ENCODE results near the gene KIRREL2. TPM values are rescaled to one million over a fixed set of nuclear protein-coding genes. Genes with fewer than 3 reads are reported as not detected.

The KIRREL2 gene
- total and polyA plus RNA-seq, 9 of the 15 experiments (the other 6 are each of a cell fraction or from before 2014, with no cell fraction given), result 0.01 to 0.12 (median 0.09) TPM; not detected in 4

DNA sequence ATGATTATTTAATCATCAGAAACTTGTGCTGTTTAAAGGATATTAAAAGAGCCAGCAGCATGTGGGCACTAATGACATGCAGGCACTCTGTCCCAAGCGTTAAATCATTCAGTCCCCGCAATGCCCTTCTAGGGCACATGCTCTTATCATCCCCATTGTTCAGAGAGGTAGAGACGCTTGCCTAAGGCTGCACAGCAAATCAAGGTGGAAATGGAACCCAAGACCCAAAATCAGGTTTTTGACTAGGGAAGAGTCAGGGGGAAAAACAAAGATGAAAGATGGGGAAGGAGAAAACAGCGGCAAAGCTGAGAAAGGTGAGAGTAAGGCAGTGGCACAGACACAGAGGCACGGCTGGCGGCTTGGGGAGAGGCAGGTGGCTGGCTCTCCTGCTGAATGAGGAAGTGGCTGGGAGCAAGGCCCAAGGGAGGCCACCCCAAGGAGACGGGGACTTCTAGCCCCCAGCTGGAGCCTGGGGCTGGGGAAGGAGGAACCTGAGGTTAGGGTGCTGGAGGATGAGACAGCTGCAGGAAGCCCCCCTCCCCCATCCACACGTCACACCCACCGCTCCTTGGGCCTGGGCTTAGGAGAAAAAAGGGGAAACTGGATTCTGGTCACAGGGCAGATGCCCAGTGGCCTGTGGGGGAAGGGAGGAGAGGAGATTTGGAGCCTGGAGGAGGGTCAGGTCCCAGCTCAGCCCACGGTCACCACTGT lies 52.4 kb downstream of the KIRREL2 start (continued):
- TF ChIP-seq, protein P1, sequence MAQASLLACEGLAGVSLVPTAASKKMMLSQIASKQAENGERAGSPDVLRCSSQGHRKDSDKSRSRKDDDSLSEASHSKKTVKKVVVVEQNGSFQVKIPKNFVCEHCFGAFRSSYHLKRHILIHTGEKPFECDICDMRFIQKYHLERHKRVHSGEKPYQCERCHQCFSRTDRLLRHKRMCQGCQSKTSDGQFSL (CRISPR knock-in tag; IDR thresholded peaks at IDR 0.05), result no peak
- TF ChIP-seq, protein P1 (tag; IDR thresholded peaks at IDR 0.05), result no peak
- TF ChIP-seq MYBL2 (IDR thresholded peaks at IDR 0.05; ENCODE audit: low read depth) (no peak), MYBL2 (CRISPR knock-in tag; IDR thresholded peaks at IDR 0.05; ENCODE audit: borderline replicate concordance) (no peak), ZNF384 (IDR thresholded peaks at IDR 0.05; ENCODE audit: low read depth, low read length) (no peak), FIP1L1 (IDR thresholded peaks at IDR 0.05; ENCODE audit: low read depth, low read length, poor library complexity, severe bottlenecking) (no peak), RBM17 (IDR thresholded peaks at IDR 0.05; ENCODE audit: borderline replicate concordance, low read depth, low read length) (no peak), LARP7 (IDR thresholded peaks at IDR 0.05) (no peak), PYGO2 (tag; IDR thresholded peaks at IDR 0.05) (no peak), KLF6 (CRISPR knock-in tag; IDR thresholded peaks at IDR 0.05; ENCODE audit: borderline replicate concordance) (no peak), ADNP (tag; IDR thresholded peaks at IDR 0.05) (peak; percentile 94), SREBF1 (IDR thresholded peaks at IDR 0.05; ENCODE audit: borderline replicate concordance, low read depth, low read length) (no peak), RNF2 (IDR thresholded peaks at IDR 0.05) (peak; percentile 88; the same call in 1 of the 2 replicates), CHD2 (IDR thresholded peaks at IDR 0.05; ENCODE audit: low read depth, low read length) (peak; percentile 42), ARNT (IDR thresholded peaks at IDR 0.05) (no peak), ZNF143 (CRISPR knock-in tag; IDR thresholded peaks at IDR 0.05) (0 out of 2 replicates have a peak, but pooled peaks have one; percentile 28), RHOXF2B (CRISPR knock-in tag; conservative IDR thresholded peaks at IDR 0.05) (no peak), DPF2 (IDR thresholded peaks at IDR 0.05) (peak; percentile 47; the same call in 1 of the 2 replicates)
- TF ChIP-seq, protein P2, sequence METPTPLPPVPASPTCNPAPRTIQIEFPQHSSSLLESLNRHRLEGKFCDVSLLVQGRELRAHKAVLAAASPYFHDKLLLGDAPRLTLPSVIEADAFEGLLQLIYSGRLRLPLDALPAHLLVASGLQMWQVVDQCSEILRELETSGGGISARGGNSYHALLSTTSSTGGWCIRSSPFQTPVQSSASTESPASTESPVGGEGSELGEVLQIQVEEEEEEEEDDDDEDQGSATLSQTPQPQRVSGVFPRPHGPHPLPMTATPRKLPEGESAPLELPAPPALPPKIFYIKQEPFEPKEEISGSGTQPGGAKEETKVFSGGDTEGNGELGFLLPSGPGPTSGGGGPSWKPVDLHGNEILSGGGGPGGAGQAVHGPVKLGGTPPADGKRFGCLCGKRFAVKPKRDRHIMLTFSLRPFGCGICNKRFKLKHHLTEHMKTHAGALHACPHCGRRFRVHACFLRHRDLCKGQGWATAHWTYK (CRISPR knock-in tag; IDR thresholded peaks at IDR 0.05), result no peak
- TF ChIP-seq, protein P3, sequence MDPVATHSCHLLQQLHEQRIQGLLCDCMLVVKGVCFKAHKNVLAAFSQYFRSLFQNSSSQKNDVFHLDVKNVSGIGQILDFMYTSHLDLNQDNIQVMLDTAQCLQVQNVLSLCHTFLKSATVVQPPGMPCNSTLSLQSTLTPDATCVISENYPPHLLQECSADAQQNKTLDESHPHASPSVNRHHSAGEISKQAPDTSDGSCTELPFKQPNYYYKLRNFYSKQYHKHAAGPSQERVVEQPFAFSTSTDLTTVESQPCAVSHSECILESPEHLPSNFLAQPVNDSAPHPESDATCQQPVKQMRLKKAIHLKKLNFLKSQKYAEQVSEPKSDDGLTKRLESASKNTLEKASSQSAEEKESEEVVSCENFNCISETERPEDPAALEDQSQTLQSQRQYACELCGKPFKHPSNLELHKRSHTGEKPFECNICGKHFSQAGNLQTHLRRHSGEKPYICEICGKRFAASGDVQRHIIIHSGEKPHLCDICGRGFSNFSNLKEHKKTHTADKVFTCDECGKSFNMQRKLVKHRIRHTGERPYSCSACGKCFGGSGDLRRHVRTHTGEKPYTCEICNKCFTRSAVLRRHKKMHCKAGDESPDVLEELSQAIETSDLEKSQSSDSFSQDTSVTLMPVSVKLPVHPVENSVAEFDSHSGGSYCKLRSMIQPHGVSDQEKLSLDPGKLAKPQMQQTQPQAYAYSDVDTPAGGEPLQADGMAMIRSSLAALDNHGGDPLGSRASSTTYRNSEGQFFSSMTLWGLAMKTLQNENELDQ (CRISPR knock-in tag; IDR thresholded peaks at IDR 0.05; ENCODE audit: borderline replicate concordance), result no peak
- TF ChIP-seq, protein P4, sequence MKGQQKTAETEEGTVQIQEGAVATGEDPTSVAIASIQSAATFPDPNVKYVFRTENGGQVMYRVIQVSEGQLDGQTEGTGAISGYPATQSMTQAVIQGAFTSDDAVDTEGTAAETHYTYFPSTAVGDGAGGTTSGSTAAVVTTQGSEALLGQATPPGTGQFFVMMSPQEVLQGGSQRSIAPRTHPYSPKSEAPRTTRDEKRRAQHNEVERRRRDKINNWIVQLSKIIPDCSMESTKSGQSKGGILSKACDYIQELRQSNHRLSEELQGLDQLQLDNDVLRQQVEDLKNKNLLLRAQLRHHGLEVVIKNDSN (CRISPR knock-in tag; IDR thresholded peaks at IDR 0.05), result 0 out of 2 replicates have a peak, but pooled peaks have one; percentile 35
- TF ChIP-seq, protein P5, sequence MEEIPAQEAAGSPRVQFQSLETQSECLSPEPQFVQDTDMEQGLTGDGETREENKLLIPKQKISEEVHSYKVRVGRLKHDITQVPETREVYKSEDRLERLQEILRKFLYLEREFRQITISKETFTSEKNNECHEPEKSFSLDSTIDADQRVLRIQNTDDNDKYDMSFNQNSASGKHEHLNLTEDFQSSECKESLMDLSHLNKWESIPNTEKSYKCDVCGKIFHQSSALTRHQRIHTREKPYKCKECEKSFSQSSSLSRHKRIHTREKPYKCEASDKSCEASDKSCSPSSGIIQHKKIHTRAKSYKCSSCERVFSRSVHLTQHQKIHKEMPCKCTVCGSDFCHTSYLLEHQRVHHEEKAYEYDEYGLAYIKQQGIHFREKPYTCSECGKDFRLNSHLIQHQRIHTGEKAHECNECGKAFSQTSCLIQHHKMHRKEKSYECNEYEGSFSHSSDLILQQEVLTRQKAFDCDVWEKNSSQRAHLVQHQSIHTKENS (CRISPR knock-in tag; IDR thresholded peaks at IDR 0.05), result no peak
